CD4-positive, alpha-beta T cell (primary cell): ENCODE results near the gene B3GAT3. TPM values are rescaled to one million over a fixed set of nuclear protein-coding genes. Genes with fewer than 3 reads are reported as not detected.
"Not testable (repeated sequence)": the region's sequence is repeated elsewhere in the genome, so short reads cannot be mapped to it uniquely, and the experiment has no call there.

Source experiments
- ATAC-seq: fragments of 200-7000 bp; cut with Tn5 transposase; one replicate; pipeline ENCODE4 v1.10.0; 2022; ENCODE audit warnings: mild to moderate bottlenecking; ENCODE audit not compliant: poor library complexity
- CTCF ChIA-PET: fragments of 350-600 bp; sonication (Branson Sonifier 250); formaldehyde crosslinking; loops from one replicate; lab custom pipeline; 2021; ENCODE audit warnings: antibody characterized with exemption, inconsistent platforms; lab: Charles Lee
- POLR2A ChIA-PET: fragments of 350-600 bp; sonication (Branson Sonifier 250); formaldehyde crosslinking; loops from one replicate; lab custom pipeline; 2021; ENCODE audit warnings: antibody characterized with exemption, inconsistent platforms; lab: Charles Lee
- DNase-seq, 14 experiments: peaks; one replicate each; pipeline ENCODE4 v3.0.0-alpha.2; 2013 to 2020; ENCODE audit warnings: mixed read lengths in 2 of 14
- H3K27ac ChIP-seq, 2 donors: one replicate each; pipeline versions ENCODE4 v1.5.1 to v1.7.0; 2013; ENCODE audit warnings: low read length in 2 of 2, low read depth in 1 of 2, mild to moderate bottlenecking in 1 of 2
- H3K27me3 ChIP-seq, 2 experiments: 1 replicate in 1 of 2; 2 replicates in 1 of 2; pipeline versions ENCODE4 v1.6.1 to v1.7.0; 2013; ENCODE audit warnings: low read length in 2 of 2, control low read depth in 1 of 2, mild to moderate bottlenecking in 1 of 2, moderate library complexity in 1 of 2; ENCODE audit not compliant: insufficient read depth in 2 of 2, control insufficient read depth in 1 of 2
- H3K36me3 ChIP-seq: one replicate; pipeline ENCODE4 v1.6.1; 2013; ENCODE audit warnings: low read length, control low read depth; ENCODE audit not compliant: insufficient read depth
- H3K4me1 ChIP-seq: one replicate; pipeline ENCODE4 v1.6.1; 2013; ENCODE audit warnings: low read length, control low read depth; ENCODE audit not compliant: insufficient read depth
- H3K4me3 ChIP-seq: one replicate; pipeline ENCODE4 v1.5.1; 2013; ENCODE audit warnings: mild to moderate bottlenecking, low read length, moderate library complexity
- H3K9me3 ChIP-seq, 2 experiments: 1 replicate in 1 of 2; 2 replicates in 1 of 2; pipeline versions ENCODE4 v1.6.1 to v1.7.0; 2013; ENCODE audit warnings: low read length in 2 of 2, mild to moderate bottlenecking in 2 of 2, control low read depth in 1 of 2, moderate library complexity in 1 of 2; ENCODE audit not compliant: control insufficient read depth in 1 of 2, insufficient read depth in 1 of 2
- H3K27ac Mint-ChIP-seq: one replicate; pipeline ENCODE4 v1.8.0; 2020; ENCODE audit warnings: mixed read lengths
- H3K27me3 Mint-ChIP-seq: one replicate; pipeline ENCODE4 v1.8.0; 2021; ENCODE audit warnings: mixed read lengths
- H3K36me3 Mint-ChIP-seq: one replicate; pipeline ENCODE4 v1.8.0; 2021; ENCODE audit warnings: low read depth, mixed read lengths
- H3K4me1 Mint-ChIP-seq: one replicate; pipeline ENCODE4 v1.8.0; 2021; ENCODE audit warnings: low read depth, mixed read lengths
- H3K4me3 Mint-ChIP-seq: one replicate; pipeline ENCODE4 v1.8.0; 2020; ENCODE audit warnings: mild to moderate bottlenecking, mixed read lengths
- H3K9me3 Mint-ChIP-seq: one replicate; pipeline ENCODE4 v1.8.0; 2020; ENCODE audit warnings: mixed read lengths
- intact Hi-C, 2 experiments: fragments of 100-400 bp; cut with DNase I in 1 of 2; cut with micrococcal nuclease in 1 of 2; formaldehyde crosslinking; loops; one replicate each; pipeline versions ENCODE4 v1.15.1 to v1.9.0; 2023 to 2025; cut with DNase I, micrococcal nuclease
- total RNA-seq, 174 experiments: library from RNA in 2 of 174; stranded (reverse) in 2 of 174; gene quantifications; one replicate each; pipeline ENCODE4 v1.2.3 and lab custom pipeline; 2021 to 2026
- TF ChIP-seq, protein P1 (sequence below): fragments of 200-600 bp; IDR thresholded peaks from one replicate; pipeline ENCODE4 v1.8.0; 2022; ENCODE audit warnings: antibody characterized with exemption, mild to moderate bottlenecking

Gene B3GAT3
- total RNA-seq, 2 experiments from 2014 or later = 47.2 to 49.5 TPM

DNA sequence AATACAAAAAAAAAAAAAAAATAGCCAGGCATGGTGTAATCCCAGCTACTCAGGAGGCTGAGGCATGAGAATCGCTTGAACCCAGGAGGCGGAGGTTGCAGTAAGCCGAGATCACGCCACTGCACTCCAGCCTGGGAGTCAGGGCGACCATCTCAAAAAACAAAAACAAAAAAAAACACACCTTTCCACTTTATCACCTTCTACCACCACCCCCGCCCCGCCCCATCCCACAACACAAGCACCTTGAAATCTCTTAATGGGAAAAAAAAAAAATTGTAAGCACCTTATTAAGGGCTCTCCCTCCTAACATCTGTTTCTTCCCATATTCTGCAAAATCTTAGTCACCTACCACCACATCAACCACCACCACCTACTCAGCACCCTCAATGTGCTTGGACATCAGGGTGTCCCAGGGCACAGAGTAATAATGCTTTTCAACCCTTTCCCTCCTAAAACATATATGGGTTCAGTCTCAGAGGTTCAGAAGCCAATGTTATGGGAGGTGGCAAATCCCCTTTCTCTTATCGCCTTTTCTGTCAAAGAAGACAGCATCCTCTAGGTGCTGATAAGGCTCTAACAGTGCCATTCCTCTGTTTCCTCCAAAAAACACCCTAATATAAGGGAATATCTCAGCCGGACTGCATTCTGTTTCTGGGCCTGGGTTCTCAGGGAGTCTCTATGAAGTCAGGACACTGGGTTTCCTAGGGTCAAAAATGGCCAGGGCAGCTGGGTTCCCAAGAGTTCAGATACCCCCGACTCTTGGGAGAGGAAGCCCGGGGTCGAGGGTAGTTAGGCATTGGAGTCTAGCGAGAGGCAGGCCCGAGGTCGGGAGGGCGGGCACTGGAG is 30.6 kb upstream of the B3GAT3 start:
- Mint-ChIP-seq H3K9me3 (no peaks in the 10 kb centered on the region), H3K4me3 (peak overlapping the region; percentile 94), H3K36me3 (peaks cover 21% of the 10 kb centered on the region), H3K4me1 (peaks cover 17% of the 10 kb centered on the region), H3K27ac (peak overlapping the region; percentile 97), H3K27me3 (no peaks in the 10 kb centered on the region)
- peaks cover 28% of the 10 kb centered on the region for H3K4me1 ChIP-seq
- no peaks in the 10 kb centered on the region for H3K9me3 ChIP-seq
- POLR2A ChIA-PET = interaction anchor here (0.9 to 5.6 kb wide), 32 partner anchors 11 to 1688 kb away, joined by 3 to 170 read pairs (median 6); partner anchors contain the start of genes B3GAT3, C11orf98, CCDC88B and CSKMT
- TF ChIP-seq, protein P1, sequence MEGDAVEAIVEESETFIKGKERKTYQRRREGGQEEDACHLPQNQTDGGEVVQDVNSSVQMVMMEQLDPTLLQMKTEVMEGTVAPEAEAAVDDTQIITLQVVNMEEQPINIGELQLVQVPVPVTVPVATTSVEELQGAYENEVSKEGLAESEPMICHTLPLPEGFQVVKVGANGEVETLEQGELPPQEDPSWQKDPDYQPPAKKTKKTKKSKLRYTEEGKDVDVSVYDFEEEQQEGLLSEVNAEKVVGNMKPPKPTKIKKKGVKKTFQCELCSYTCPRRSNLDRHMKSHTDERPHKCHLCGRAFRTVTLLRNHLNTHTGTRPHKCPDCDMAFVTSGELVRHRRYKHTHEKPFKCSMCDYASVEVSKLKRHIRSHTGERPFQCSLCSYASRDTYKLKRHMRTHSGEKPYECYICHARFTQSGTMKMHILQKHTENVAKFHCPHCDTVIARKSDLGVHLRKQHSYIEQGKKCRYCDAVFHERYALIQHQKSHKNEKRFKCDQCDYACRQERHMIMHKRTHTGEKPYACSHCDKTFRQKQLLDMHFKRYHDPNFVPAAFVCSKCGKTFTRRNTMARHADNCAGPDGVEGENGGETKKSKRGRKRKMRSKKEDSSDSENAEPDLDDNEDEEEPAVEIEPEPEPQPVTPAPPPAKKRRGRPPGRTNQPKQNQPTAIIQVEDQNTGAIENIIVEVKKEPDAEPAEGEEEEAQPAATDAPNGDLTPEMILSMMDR = no peak
- DNase-seq = peak in 4 of 14 experiments; percentile 43 to 62 (median 51)
- H3K4me3 ChIP-seq = peak overlapping the region; percentile 96
- CTCF ChIA-PET = interaction anchor here (0.7 to 1.4 kb wide), 4 partner anchors 13 to 40 kb away, joined by 3 to 6 read pairs (median 4); partner anchors contain the start of genes C11orf98, CSKMT, EML3 and LBHD1
- ATAC-seq = peak; percentile 5
- H3K36me3 ChIP-seq = peaks cover 24% of the 10 kb centered on the region
- no peaks in the 10 kb centered on the region for H3K27me3 ChIP-seq
- intact Hi-C loops = loop anchor here (1.0 to 5.0 kb wide), 6 partner anchors 13 to 60 kb away; partner anchors contain the start of genes C11orf98 (in 2 of the 2), CSKMT (in 2 of the 2), UQCC3 (in 2 of the 2) and EML3 (in 1 of the 2)
- H3K27ac ChIP-seq = peak overlapping the region; percentile 89 to 94

DNA sequence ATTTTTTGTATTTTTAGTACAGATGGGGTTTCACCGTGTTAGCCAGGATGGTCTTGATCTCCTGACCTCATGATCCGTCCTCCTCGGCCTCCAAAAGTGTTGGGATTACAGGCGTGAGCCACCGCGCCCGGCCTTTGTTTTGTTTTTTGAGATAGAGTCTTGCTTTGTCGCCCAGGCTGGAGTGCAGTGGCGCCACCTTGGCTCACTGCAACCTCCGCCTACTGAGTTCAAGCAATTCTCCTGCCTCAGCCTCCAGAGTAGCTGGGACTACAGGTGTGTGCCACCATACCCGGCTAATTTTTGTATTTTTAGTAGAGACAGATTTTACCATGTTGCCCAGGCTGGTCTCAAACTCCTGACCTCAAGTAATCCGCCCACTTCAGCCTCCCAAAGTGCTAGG is 28.5 kb upstream of the B3GAT3 start:
- H3K27ac ChIP-seq, ATAC-seq, DNase-seq, H3K4me3 ChIP-seq, H3K27me3 ChIP-seq, H3K9me3 ChIP-seq, H3K27me3 Mint-ChIP-seq, H3K27ac Mint-ChIP-seq, H3K9me3 Mint-ChIP-seq, H3K4me3 Mint-ChIP-seq: not testable (repeated sequence)
- Histone ChIP-seq H3K4me1 (peaks cover 44% of the 10 kb centered on the region), H3K36me3 (peaks cover 26% of the 10 kb centered on the region)
- ChIA-PET CTCF (interaction anchor here (0.6 kb wide), 1 partner anchor 57 kb away, joined by 4 read pairs; no protein-coding TSS in a partner anchor), POLR2A (interaction anchor here (1.7 to 7.0 kb wide), 2 partner anchors 15 to 191 kb away, joined by 5 to 77 read pairs; partner anchors contain the start of genes C11orf98 and CSKMT)
- Mint-ChIP-seq H3K36me3 (peaks cover 36% of the 10 kb centered on the region), H3K4me1 (peaks cover 30% of the 10 kb centered on the region)
- intact Hi-C loops = loop anchor here in 1 of 2 experiments (5.0 kb wide), 2 partner anchors 38 to 58 kb away; partner anchors contain the start of genes EML3, ROM1 and TUT1

DNA sequence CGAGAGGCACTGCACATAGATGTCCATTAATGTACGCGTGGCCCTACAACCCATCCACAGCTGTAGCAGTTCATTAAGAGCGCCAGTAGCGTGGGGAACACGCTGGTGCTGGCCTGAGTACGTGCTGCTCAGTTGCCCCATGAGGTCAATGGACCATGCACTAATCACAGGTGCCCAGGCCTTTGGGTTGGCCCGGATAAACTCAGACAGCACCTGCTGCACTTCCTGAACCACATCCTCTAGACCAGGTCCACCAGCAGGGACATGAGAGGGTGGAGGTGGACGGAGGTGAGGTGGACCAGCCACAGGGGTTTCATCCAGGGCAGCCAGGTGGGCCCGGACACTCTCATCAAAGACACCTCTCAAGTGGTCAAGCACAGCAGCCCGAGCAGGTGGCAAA is 27.7 kb upstream of the B3GAT3 start:
- Histone ChIP-seq H3K4me3 (no peak overlapping the region), H3K27ac (no peak overlapping the region), H3K36me3 (peaks cover 32% of the 10 kb centered on the region), H3K9me3 (no peaks in the 10 kb centered on the region), H3K27me3 (no peaks in the 10 kb centered on the region), H3K4me1 (peaks cover 51% of the 10 kb centered on the region)
- ATAC-seq (no peak), DNase-seq (no peak)
- H3K27me3 Mint-ChIP-seq = no peaks in the 10 kb centered on the region
- H3K36me3 Mint-ChIP-seq = peaks cover 36% of the 10 kb centered on the region
- POLR2A ChIA-PET = interaction anchor here (0.9 to 7.0 kb wide), 4 partner anchors 16 to 192 kb away, joined by 4 to 77 read pairs (median 6); partner anchors contain the start of genes C11orf98, CSKMT and TUT1
- H3K9me3 Mint-ChIP-seq = no peaks in the 10 kb centered on the region
- TF ChIP-seq, protein P1 = no peak
- peak overlapping the region; percentile 7 for H3K4me3 Mint-ChIP-seq
- intact Hi-C loops = no loop called here
- CTCF ChIA-PET = no interaction called here
- no peak overlapping the region for H3K27ac Mint-ChIP-seq
- H3K4me1 Mint-ChIP-seq = peaks cover 36% of the 10 kb centered on the region
